ENCODE measurements around the gene MACROD2. TPM values are rescaled to one million over a fixed set of nuclear protein-coding genes. Genes with fewer than 3 reads are reported as not detected.

The MACROD2 gene
- total and polyA plus RNA-seq, 7 donors, result 0.20 to 4.8 (median 0.87) TPM

DNA sequence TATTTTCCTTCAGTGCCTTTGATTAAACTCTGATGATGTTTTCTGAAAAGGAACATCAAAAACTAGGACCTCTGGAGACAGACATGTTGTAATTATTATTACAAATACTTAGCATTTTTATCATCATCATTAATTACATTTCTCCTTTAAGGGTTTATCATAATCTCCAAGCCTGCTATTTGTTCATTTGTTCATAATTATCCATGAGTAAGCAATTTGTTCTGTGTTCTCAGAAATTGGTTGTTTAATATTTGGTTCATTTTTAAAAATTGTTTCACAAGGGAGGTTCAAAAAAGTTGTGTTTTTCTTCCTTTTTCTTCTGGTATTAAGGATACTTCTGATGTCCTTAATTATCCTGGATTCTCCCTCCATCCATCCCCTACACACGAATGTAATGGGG lies 1192.3 kb downstream of the MACROD2 start:
- DNase-seq (no peak), ATAC-seq (no peak)
- 83 to 90% (median 87%) methylated on average over 1 of the region's 1 CpG for WGBS, 3 donors
- no peak overlapping the region for H3K4me3 ChIP-seq
- TF ChIP-seq, protein P1, sequence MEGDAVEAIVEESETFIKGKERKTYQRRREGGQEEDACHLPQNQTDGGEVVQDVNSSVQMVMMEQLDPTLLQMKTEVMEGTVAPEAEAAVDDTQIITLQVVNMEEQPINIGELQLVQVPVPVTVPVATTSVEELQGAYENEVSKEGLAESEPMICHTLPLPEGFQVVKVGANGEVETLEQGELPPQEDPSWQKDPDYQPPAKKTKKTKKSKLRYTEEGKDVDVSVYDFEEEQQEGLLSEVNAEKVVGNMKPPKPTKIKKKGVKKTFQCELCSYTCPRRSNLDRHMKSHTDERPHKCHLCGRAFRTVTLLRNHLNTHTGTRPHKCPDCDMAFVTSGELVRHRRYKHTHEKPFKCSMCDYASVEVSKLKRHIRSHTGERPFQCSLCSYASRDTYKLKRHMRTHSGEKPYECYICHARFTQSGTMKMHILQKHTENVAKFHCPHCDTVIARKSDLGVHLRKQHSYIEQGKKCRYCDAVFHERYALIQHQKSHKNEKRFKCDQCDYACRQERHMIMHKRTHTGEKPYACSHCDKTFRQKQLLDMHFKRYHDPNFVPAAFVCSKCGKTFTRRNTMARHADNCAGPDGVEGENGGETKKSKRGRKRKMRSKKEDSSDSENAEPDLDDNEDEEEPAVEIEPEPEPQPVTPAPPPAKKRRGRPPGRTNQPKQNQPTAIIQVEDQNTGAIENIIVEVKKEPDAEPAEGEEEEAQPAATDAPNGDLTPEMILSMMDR (IDR thresholded peaks at IDR 0.05), result no peak
- no peak overlapping the region for H3K27ac ChIP-seq
- H3K27me3 ChIP-seq (ENCODE audit: insufficient read depth in 3 of 3, low read length in 2 of 3), result no peaks in the 10 kb centered on the region
- no peaks in the 10 kb centered on the region for H3K9me3 ChIP-seq
- H3K36me3 ChIP-seq (ENCODE audit: insufficient read depth in 1 of 2, low read depth in 1 of 2), result no peaks in the 10 kb centered on the region
- intact Hi-C loops (cut with DNase I), result no loop called here
- no peaks in the 10 kb centered on the region for H3K4me1 ChIP-seq

DNA sequence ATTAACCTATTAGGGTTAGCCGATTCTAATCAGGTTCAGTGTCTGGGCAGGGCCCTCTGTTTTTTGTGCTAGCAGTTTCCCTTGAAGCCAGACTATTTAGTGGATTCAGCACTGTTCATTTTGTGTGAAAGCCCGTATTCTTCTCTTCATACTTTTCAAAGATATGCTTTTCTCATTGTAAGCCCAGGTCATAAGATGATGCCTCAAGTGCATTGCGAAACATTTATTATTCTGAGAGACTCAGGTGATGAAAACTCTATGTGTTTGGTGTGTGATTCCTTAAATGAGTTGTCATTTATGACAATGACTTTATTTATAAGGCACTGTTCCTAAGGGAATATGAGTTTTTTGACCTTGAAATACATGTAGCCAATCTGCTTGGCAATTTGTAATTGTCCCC lies 1193.1 kb downstream of the MACROD2 start:
- ATAC-seq (no peak), DNase-seq (no peak)
- H3K4me1 ChIP-seq, result no peaks in the 10 kb centered on the region
- no peaks in the 10 kb centered on the region for H3K27me3 ChIP-seq (ENCODE audit: insufficient read depth in 3 of 3, low read length in 2 of 3)
- TF ChIP-seq, protein P1 (IDR thresholded peaks at IDR 0.05), result no peak
- H3K36me3 ChIP-seq (ENCODE audit: insufficient read depth in 1 of 2, low read depth in 1 of 2), result no peaks in the 10 kb centered on the region
- no peak overlapping the region for H3K27ac ChIP-seq
- no peak overlapping the region for H3K4me3 ChIP-seq
- WGBS, 3 donors, result 87 to 88% (median 88%) methylated on average over 3 of the region's 3 CpGs
- intact Hi-C loops (cut with DNase I), result no loop called here
- no peaks in the 10 kb centered on the region for H3K9me3 ChIP-seq

DNA sequence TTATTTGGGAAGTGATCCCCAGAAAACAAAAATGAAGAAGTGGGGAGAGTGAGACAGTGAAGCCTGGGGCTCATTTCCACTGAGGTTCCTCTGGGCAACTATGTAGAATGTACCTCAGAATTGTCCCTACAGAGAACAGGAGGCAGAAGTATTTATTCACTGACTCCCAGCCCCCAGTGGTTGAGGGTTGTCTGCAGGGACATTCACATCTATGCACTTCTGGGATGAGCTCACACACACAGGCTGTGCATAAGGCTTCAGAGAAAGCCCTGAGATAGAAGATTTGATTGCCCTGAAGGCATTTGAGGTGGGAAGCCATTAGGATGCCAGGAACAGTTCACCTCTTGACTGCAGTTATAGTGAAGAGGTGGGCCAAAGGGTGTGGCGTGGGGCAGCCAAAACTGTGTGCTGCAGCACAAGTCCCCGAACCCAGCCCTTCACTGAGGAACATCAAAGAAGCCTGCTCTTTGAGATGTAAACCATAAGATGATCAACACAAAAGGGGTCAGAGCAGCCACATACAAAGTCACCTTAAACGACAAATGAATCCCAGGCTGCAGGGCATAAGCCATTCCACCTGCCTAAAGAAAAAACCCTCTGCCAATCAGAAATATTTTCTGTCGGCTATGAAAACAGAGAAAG lies 1195.9 kb downstream of the MACROD2 start:
- Histone ChIP-seq H3K27ac (no peak overlapping the region), H3K4me1 (no peaks in the 10 kb centered on the region), H3K27me3 (ENCODE audit: insufficient read depth in 3 of 3, low read length in 2 of 3) (no peaks in the 10 kb centered on the region), H3K36me3 (ENCODE audit: insufficient read depth in 1 of 2, low read depth in 1 of 2) (no peaks in the 10 kb centered on the region), H3K4me3 (no peak overlapping the region), H3K9me3 (no peaks in the 10 kb centered on the region)
- 63 to 70% (median 66%) methylated on average over 4 of the region's 4 CpGs for WGBS, 3 donors
- no peak for DNase-seq
- TF ChIP-seq, protein P1 (IDR thresholded peaks at IDR 0.05), result no peak
- ATAC-seq, result no peak
- intact Hi-C loops (cut with DNase I), result no loop called here

DNA sequence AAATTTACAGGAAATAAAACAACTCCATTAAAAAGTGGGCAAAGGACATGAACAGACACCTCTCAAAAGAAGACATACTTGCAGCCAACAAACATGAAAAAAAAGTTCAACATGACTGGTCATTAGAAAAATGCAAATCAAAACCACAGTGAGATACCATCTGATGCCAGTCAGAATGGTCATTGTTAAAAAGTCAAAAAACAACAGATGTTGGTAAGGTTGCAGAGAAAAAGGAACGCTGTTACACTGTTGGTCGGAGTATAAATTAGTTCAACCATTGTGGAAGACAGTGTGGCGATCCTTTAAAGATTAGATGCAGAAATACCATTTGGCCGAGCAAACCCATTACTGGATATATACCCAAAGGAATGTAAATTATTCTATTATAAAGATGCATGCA lies 1200.1 kb downstream of the MACROD2 start:
- Histone ChIP-seq H3K9me3 (no peaks in the 10 kb centered on the region), H3K4me3 (no peak overlapping the region), H3K27ac (no peak overlapping the region), H3K4me1 (no peaks in the 10 kb centered on the region), H3K36me3 (ENCODE audit: insufficient read depth in 1 of 2, low read depth in 1 of 2) (no peaks in the 10 kb centered on the region), H3K27me3 (ENCODE audit: insufficient read depth in 3 of 3, low read length in 2 of 3) (no peaks in the 10 kb centered on the region)
- no peak for DNase-seq
- 92 to 97% (median 96%) methylated on average over 4 of the region's 4 CpGs for WGBS, 3 donors
- TF ChIP-seq, protein P1 (IDR thresholded peaks at IDR 0.05), result no peak
- intact Hi-C loops (cut with DNase I), result no loop called here
- no peak for ATAC-seq

All from psoas muscle (tissue), 8 donors.